ENCODE results near the gene TCF12.

Gene TCF12

DNA sequence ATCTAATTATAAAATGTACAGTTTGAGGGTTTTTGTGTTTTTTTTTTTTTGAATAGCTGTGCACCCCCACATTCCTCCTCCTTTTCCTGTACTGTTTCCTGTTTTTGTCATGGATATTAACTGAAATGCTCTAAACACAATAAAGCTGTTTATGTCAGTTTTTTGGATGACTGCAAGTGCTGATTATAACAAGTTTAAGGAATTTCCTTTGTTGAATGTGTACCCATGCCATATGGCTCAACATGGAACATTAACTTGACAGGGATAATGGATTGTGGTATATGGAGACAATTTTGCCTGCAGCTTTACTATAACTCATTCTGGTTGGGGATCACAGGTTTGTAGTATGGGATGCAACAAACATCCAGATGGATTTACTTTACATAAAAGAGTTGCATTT is 216.4 kb downstream of the TCF12 start:
- Histone ChIP-seq H3K79me2 (ENCODE audit: insufficient read depth, low read length) (peaks cover 14% of the 10 kb centered on the region), H3K9ac (ENCODE audit: low read depth, low read length, poor library complexity, severe bottlenecking) (no peak overlapping the region), H3K27me3 (ENCODE audit: insufficient read depth, low read length, poor library complexity, severe bottlenecking) (no peaks in the 10 kb centered on the region), H3K9me2 (replicated peaks; ENCODE audit: low read depth, low read length) (no peaks in the 10 kb centered on the region), H4K20me1 (ENCODE audit: insufficient read depth, low read length, poor library complexity, severe bottlenecking) (peaks cover 10% of the 10 kb centered on the region), H3K9me3 (ENCODE audit: insufficient read depth, low read depth, low read length) (no peaks in the 10 kb centered on the region), H3F3A (ENCODE audit: low read depth) (no peaks in the 10 kb centered on the region), H3K4me3 (ENCODE audit: low read length, poor library complexity, severe bottlenecking) (no peak overlapping the region), H3K36me3 (ENCODE audit: insufficient read depth, low read length) (no peaks in the 10 kb centered on the region), H3K4me2 (ENCODE audit: low read depth, low read length, poor library complexity, severe bottlenecking) (peak overlapping the region; percentile 17), H2AFZ (ENCODE audit: low read length) (no peak overlapping the region), H3K4me1 (ENCODE audit: insufficient read depth, low read length, poor library complexity, severe bottlenecking) (peaks cover 41% of the 10 kb centered on the region)
- TF ChIP-seq EZH2phosphoT487 (IDR thresholded peaks at IDR 0.05; ENCODE audit: borderline replicate concordance): no peak
- TF ChIP-seq, protein P1, sequence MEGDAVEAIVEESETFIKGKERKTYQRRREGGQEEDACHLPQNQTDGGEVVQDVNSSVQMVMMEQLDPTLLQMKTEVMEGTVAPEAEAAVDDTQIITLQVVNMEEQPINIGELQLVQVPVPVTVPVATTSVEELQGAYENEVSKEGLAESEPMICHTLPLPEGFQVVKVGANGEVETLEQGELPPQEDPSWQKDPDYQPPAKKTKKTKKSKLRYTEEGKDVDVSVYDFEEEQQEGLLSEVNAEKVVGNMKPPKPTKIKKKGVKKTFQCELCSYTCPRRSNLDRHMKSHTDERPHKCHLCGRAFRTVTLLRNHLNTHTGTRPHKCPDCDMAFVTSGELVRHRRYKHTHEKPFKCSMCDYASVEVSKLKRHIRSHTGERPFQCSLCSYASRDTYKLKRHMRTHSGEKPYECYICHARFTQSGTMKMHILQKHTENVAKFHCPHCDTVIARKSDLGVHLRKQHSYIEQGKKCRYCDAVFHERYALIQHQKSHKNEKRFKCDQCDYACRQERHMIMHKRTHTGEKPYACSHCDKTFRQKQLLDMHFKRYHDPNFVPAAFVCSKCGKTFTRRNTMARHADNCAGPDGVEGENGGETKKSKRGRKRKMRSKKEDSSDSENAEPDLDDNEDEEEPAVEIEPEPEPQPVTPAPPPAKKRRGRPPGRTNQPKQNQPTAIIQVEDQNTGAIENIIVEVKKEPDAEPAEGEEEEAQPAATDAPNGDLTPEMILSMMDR (conservative IDR thresholded peaks at IDR 0.05; ENCODE audit: low read length): no peak

DNA sequence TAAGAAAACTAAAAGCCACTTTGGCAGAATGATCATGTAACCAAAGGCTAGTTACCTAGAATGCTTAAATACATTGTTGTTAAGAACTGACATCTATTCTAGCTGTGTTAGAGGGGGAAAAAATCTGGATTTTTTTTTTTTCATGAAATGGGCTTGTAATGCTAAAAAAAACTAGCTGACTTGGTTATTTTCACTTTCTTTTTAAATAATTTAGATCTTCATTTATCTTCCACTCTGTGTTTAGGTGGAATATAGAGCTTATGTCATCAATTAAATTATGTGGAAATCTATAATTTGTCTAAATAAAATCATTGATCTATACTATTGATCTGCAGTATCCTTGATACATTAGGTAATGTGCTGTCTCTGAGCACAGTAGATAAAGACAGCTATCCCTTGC is 217.4 kb downstream of the TCF12 start:
- Histone ChIP-seq H3K9me2 (replicated peaks; ENCODE audit: low read depth, low read length) (no peaks in the 10 kb centered on the region), H3K4me2 (ENCODE audit: low read depth, low read length, poor library complexity, severe bottlenecking) (peak overlapping the region; percentile 52), H3K27me3 (ENCODE audit: insufficient read depth, low read length, poor library complexity, severe bottlenecking) (no peaks in the 10 kb centered on the region), H3F3A (ENCODE audit: low read depth) (no peaks in the 10 kb centered on the region), H2AFZ (ENCODE audit: low read length) (no peak overlapping the region), H3K9me3 (ENCODE audit: insufficient read depth, low read depth, low read length) (no peaks in the 10 kb centered on the region), H3K79me2 (ENCODE audit: insufficient read depth, low read length) (peaks cover 14% of the 10 kb centered on the region), H3K9ac (ENCODE audit: low read depth, low read length, poor library complexity, severe bottlenecking) (peak overlapping the region; percentile 36), H3K4me3 (ENCODE audit: low read length, poor library complexity, severe bottlenecking) (peak overlapping the region; percentile 32), H3K36me3 (ENCODE audit: insufficient read depth, low read length) (no peaks in the 10 kb centered on the region), H4K20me1 (ENCODE audit: insufficient read depth, low read length, poor library complexity, severe bottlenecking) (peaks cover 10% of the 10 kb centered on the region), H3K4me1 (ENCODE audit: insufficient read depth, low read length, poor library complexity, severe bottlenecking) (peaks cover 39% of the 10 kb centered on the region)
- TF ChIP-seq EZH2phosphoT487 (IDR thresholded peaks at IDR 0.05; ENCODE audit: borderline replicate concordance): no peak
- TF ChIP-seq, protein P1 (conservative IDR thresholded peaks at IDR 0.05; ENCODE audit: low read length): no peak

DNA sequence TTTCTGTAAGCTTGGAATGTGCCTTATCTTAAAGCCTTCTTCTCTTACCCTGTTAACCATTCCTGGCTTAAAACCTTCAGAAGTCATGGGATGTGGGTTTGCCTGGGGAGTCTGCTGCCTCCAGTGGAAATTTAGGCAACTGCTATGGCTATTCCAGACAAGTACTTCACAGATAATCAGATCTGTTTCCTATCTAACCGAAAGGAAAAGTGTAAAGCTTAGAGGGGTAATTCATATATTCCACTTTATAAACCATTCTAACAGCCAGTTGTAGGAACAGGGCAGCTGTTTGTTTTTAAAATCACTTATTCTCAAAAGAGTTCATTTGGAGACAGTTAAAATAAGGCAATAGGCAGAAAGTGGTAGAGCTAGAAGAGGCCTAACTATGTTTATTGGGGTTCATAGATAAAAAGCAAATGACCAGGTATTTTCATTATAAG is 219.9 kb downstream of the TCF12 start:
- TF ChIP-seq, protein P1 (conservative IDR thresholded peaks at IDR 0.05; ENCODE audit: low read length): peak; percentile 72
- TF ChIP-seq EZH2phosphoT487 (IDR thresholded peaks at IDR 0.05; ENCODE audit: borderline replicate concordance): no peak
- Histone ChIP-seq H3F3A (ENCODE audit: low read depth) (no peaks in the 10 kb centered on the region), H3K79me2 (ENCODE audit: insufficient read depth, low read length) (peaks cover 14% of the 10 kb centered on the region), H3K9ac (ENCODE audit: low read depth, low read length, poor library complexity, severe bottlenecking) (no peak overlapping the region), H4K20me1 (ENCODE audit: insufficient read depth, low read length, poor library complexity, severe bottlenecking) (peaks cover 13% of the 10 kb centered on the region), H3K27me3 (ENCODE audit: insufficient read depth, low read length, poor library complexity, severe bottlenecking) (no peaks in the 10 kb centered on the region), H3K36me3 (ENCODE audit: insufficient read depth, low read length) (no peaks in the 10 kb centered on the region), H2AFZ (ENCODE audit: low read length) (no peak overlapping the region), H3K4me2 (ENCODE audit: low read depth, low read length, poor library complexity, severe bottlenecking) (no peak overlapping the region), H3K4me1 (ENCODE audit: insufficient read depth, low read length, poor library complexity, severe bottlenecking) (peaks cover 23% of the 10 kb centered on the region), H3K4me3 (ENCODE audit: low read length, poor library complexity, severe bottlenecking) (no peak overlapping the region), H3K9me2 (replicated peaks; ENCODE audit: low read depth, low read length) (no peaks in the 10 kb centered on the region), H3K9me3 (ENCODE audit: insufficient read depth, low read depth, low read length) (no peaks in the 10 kb centered on the region)
